HG03354 (cell line): ENCODE results near the gene ZBTB34.

ENCODE experiments used
- ATAC-seq: cut with Tn5 transposase; IDR thresholded peaks from one replicate; pipeline ENCODE4 v1.9.1; 2021; ENCODE audit warnings: mild to moderate bottlenecking; ENCODE audit not compliant: unreplicated experiment, poor library complexity, severe bottlenecking

Gene ZBTB34

GRCh38 chr9:126914458-126915280 is 54.2 kb downstream of the ZBTB34 start, which contains the start of gene RALGPS1:
Gene RALGPS1, plus strand, starts transcription at chr9:126914782. Its CDS starts 47,508 bp downstream, at chr9:126962290.
- peak; percentile 97 for ATAC-seq

DNA sequence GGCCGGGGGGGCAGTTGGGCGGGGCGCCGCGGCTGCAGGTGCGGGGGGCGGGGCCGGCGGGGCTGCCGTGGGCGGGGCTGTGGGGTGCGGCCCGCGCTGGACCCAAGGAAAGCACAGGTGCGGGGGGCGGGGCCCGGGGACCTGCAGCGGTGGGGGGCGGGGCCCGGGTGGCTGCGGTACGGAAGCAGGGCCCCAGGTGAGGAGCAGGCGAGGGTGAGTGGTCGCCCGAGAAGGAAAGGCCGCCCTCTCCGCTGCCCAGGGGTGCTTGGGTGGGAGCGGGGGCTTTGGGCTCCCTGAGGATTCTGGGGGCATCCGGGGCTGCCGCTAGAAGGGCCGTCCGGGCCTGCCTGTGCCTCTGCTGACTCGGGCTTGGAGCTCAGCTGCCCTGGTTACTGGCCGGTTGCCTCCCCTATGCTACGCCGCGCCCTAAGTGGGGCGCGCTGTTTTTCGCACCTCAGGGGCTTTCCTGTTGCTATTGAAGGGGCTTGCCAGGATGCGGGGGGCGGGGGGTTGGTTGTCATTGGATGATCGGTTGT is 54.9 kb downstream of the ZBTB34 start:
- ATAC-seq = no peak

DNA sequence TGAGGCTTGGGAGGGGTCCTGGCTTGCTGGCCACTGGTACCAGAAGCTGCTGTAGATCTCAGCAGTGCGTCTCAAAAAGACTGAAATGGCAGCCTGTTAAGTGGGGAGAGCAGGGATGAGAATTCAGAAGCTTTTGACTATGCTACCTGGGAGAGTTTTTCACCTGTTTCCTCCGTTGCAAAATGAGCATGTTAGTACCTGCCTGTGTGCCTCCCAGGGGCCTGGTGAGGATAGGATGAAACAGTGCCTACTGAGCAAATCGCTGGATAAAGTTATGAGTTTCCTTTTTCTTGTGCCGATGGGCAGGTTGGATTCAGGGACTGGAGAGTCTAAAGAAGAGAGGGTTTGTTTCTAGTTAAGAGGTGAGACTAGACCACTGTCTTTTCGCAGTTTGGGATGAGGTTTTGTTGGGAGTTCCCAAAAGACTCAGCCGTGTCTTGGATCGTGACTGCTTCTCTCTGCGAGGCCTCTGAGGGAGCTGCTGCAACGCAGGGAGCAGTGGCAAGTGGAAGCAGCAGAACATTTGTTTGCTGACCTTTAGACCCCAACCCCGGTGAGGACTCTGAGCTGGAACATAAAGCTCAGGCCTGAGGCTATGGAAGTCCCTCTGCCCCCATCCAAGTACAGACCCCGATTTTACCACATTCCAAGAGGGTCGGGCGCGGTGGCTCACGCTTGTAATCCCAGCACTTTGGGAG is 55.6 kb downstream of the ZBTB34 start:
- ATAC-seq = no peak

GRCh38 chr9:126916909-126917308 is 56.5 kb downstream of the ZBTB34 start:
- ATAC-seq = no peak

GRCh38 chr9:126919193-126919592 is 58.8 kb downstream of the ZBTB34 start:
- ATAC-seq = no peak

DNA sequence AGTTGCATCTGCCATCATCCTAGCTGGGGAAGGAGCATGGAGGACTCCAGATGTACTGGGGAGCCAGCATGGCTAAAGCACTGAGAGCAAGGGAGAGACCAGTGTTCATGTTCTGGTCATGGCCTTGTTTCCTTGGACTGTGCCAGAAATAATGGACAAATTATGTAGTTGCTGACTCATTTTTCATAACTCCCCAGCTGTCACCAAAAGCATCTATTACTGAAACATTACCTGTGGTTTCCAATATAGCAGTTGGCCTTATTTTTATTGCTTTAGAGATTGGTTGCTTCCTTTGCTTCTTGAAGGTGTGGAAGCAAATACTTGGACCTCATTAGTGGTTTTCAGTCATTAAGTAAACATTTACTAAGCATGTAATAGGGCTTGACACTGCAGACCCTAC is 65.4 kb downstream of the ZBTB34 start:
- ATAC-seq = no peak

DNA sequence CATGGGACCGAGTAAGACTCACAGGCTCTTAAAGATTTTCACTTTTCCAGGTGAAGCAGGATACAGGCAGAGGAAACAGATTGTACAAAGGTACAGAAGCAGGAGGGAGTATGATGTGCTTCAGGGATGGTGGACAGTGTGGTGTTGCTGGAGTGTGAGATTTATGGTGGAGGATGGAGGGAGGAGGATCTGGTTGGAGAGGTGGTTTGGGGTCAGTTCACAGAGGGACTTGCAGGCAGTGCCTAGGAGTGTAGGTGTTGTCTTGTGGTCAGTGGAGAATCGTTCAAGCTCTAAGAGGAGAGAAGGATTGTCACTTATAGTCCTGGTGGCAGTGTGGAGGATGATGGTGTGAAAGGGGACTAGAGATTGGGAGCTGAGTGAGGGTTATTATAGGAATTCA is 65.9 kb downstream of the ZBTB34 start:
- no peak for ATAC-seq

DNA sequence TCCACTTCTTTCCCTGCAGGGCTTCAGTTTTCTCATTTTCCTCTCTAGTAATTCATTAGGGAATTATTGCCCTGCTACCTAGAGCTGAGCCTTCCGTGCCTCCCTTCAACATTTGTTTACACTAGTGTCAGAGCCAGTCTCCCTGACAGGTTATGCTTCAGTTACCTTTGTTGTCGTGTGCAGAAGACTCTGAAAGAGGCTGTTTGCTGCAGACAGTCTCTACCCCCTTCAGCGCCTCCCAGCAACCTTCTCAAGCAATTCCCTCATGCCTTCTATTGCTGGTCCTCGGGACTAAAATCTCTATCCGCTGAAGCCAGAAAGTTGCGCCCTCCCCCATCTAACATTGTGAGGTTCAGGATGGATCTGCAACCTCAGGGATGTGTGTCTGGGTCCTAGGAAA is 67.0 kb downstream of the ZBTB34 start:
- ATAC-seq = no peak

- no peak for ATAC-seq
Measured at GRCh38 chr9:126932871-126933321, 72.5 kb downstream of the ZBTB34 start.

GRCh38 chr9:126933334-126933980 is 73.0 kb downstream of the ZBTB34 start:
- ATAC-seq = no peak

DNA sequence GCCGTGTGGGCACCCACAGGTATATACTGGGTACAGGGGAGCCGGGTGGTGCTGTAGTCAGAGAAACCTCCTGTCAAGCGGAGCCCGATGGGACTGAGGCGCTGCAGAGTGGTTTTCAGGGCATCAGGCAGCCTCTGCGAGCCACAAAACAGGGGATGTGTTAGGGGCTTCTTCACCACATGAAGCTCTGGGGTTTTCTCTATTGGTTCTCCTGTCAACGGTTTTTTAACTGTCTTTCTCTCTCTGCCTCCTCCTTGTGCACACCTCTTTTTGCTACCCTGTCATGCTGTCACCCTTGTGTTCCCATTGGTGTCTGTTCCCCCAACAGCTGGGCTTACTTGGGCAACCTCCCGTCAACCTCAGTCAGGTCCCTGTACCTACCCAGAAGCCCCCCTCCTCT is 74.0 kb downstream of the ZBTB34 start:
- no peak for ATAC-seq
